ENCODE measurements around the gene PRKCE. TPM values are rescaled to one million over a fixed set of nuclear protein-coding genes. Genes with fewer than 3 reads are reported as not detected.
"Not testable (repeated sequence)": the region's sequence is repeated elsewhere in the genome, so short reads cannot be mapped to it uniquely, and the experiment has no call there.

Gene PRKCE
- total and polyA plus RNA-seq, 7 experiments from 2014 or later: 1.4 to 37.9 (median 19.5) TPM

DNA sequence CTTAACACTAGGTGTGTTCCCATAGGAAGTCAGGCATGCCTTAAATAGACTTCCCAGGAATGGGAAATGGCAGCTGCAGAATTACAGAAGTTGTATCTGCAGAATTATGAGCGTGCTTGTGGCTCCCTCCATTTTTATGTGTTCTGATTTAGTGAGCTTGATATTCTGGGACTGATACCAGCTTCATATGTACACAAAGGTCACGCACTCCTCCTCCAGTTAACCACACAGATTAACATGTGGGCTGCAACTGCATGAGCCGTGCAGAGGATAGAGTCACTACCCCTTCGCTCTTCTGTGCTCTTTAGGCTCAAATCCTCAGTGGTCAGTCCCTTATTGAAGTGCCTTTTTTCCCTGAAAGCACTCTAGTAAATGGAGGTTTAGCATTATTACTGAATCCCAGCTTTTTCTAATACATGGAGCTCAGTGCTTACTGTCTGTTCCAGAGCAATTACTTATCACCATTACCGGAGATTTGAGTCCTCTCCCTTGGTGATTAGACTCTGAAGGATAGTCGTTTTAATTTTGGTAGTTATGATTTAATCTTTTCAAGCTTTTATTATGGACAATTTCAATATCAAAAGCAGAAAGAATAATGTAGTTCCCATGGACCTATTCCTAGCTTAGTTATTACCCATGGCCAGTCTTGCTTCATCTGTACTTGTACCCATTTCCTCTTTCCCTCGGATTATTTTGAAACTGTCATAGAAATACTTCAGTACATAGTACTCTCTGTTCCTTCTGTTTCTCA is 238.3 kb downstream of the PRKCE start:
- H3K36me3 ChIP-seq (ENCODE audit: control insufficient read depth in 2 of 3, insufficient read depth in 3 of 3, low read length in 3 of 3): no peaks in the 10 kb centered on the region
- DNase-seq: no peak
- H3K36me3 Mint-ChIP-seq: no peaks in the 10 kb centered on the region
- ChIA-PET POLR2A (interaction anchor here (0.6 to 1.3 kb wide), 4 partner anchors 13 to 1028 kb away, joined by 3 to 4 read pairs (median 3); no protein-coding TSS in a partner anchor), CTCF (interaction anchor here (0.6 to 1.1 kb wide), 2 partner anchors 204 to 246 kb away, joined by 3 read pairs; no protein-coding TSS in a partner anchor)
- no peak overlapping the region for H3K4me3 ChIP-seq (ENCODE audit: low read length)
- intact Hi-C loops (cut with micrococcal nuclease): loop anchor here in 1 of 2 donors (2.0 kb wide), 1 partner anchor 239 kb away; the partner anchor contains the start of gene PRKCE
- no peaks in the 10 kb centered on the region for H3K9me3 ChIP-seq (ENCODE audit: control insufficient read depth in 2 of 3, low read length in 3 of 3)
- peaks cover 29 to 58% (median 49%) of the 10 kb centered on the region in 7 donors for H3K4me1 Mint-ChIP-seq
- ATAC-seq: peak; percentile 39
- H3K27ac Mint-ChIP-seq: peak overlapping the region in 8 of 9 donors; percentile 59 to 96 (median 85)
- H3K27ac ChIP-seq (ENCODE audit: low read depth, low read length): peak overlapping the region; percentile 58
- H3K27me3 Mint-ChIP-seq: no peaks in the 10 kb centered on the region
- H3K27me3 ChIP-seq (ENCODE audit: control insufficient read depth in 2 of 2, insufficient read depth in 2 of 2, low read length in 2 of 2): no peaks in the 10 kb centered on the region
- H3K4me3 Mint-ChIP-seq: peak overlapping the region in 7 of 10 donors; percentile 29 to 73 (median 60)
- peaks cover 0 to 40% of the 10 kb centered on the region in 2 donors for H3K4me1 ChIP-seq (ENCODE audit: control insufficient read depth in 2 of 2, insufficient read depth in 2 of 2, low read length in 2 of 2)
- no peaks in the 10 kb centered on the region for H3K9me3 Mint-ChIP-seq

DNA sequence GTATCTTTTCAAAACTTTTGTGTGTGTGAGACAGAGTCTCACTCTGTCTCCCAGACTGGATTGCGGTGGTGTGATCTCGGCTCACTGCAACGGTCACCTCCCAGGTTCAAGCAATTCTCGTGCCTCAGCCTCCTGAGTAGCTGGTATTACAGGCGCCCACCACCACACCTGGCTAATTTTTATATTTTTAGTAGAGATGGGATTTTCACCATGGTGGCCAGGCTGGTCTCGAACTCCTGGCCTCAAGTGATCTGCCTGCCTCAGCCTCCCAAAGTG is 238.8 kb downstream of the PRKCE start:
- H3K27me3 Mint-ChIP-seq; H3K9me3 ChIP-seq (ENCODE audit: control insufficient read depth in 2 of 3, low read length in 3 of 3); H3K36me3 Mint-ChIP-seq; H3K27me3 ChIP-seq (ENCODE audit: control insufficient read depth in 2 of 2, insufficient read depth in 2 of 2, low read length in 2 of 2); ATAC-seq; H3K9me3 Mint-ChIP-seq; H3K4me3 ChIP-seq (ENCODE audit: low read length); DNase-seq; H3K36me3 ChIP-seq (ENCODE audit: control insufficient read depth in 2 of 3, insufficient read depth in 3 of 3, low read length in 3 of 3): not testable (repeated sequence)
- Histone ChIP-seq H3K4me1 (ENCODE audit: control insufficient read depth in 2 of 2, insufficient read depth in 2 of 2, low read length in 2 of 2) (peaks cover 0 to 40% of the 10 kb centered on the region in 2 donors), H3K27ac (ENCODE audit: low read depth, low read length) (peak overlapping the region; percentile 58)
- POLR2A ChIA-PET: interaction anchor here (0.6 to 1.3 kb wide), 3 partner anchors 13 to 1028 kb away, joined by 3 to 4 read pairs (median 3); no protein-coding TSS in a partner anchor
- CTCF ChIA-PET: interaction anchor here (0.7 to 1.1 kb wide), 3 partner anchors 24 to 1197 kb away, joined by 3 read pairs; no protein-coding TSS in a partner anchor
- Mint-ChIP-seq H3K4me3 (peak overlapping the region in 8 of 10 donors; percentile 42 to 76 (median 66)), H3K27ac (peak overlapping the region in 8 of 9 donors; percentile 84 to 96 (median 88)), H3K4me1 (peaks cover 29 to 58% (median 49%) of the 10 kb centered on the region in 7 donors)
- intact Hi-C loops (cut with micrococcal nuclease): loop anchor here in 1 of 2 donors (2.0 kb wide), 1 partner anchor 240 kb away; the partner anchor contains the start of gene PRKCE

DNA sequence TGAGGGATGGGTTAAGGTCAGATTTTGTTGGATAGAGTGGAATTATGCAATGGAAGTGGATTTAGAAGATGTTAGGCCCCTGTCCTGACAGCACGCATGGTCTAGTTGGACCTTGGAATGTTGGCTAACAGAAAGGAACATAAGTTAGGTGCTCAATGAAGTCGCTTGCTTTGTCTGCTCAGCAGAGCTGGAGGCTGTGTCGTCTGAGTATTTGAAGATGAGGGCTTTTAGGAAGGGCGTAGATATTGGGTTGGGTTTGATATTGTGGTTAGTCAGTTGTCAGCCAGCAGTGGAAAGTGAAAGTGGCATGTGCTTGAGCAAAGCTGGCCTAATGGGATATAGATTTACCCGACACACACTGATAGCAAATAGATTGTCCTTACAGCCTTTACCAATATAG is 239.3 kb downstream of the PRKCE start:
- H3K4me1 Mint-ChIP-seq: peaks cover 29 to 58% (median 49%) of the 10 kb centered on the region in 7 donors
- CTCF ChIA-PET: interaction anchor here (0.7 kb wide), 2 partner anchors 24 to 1196 kb away, joined by 3 read pairs; no protein-coding TSS in a partner anchor
- H3K36me3 ChIP-seq (ENCODE audit: control insufficient read depth in 2 of 3, insufficient read depth in 3 of 3, low read length in 3 of 3): no peaks in the 10 kb centered on the region
- H3K36me3 Mint-ChIP-seq: no peaks in the 10 kb centered on the region
- intact Hi-C loops (cut with micrococcal nuclease): loop anchor here in 1 of 2 donors (1.0 to 2.0 kb wide), 2 partner anchors 31 to 240 kb away; partner anchors contain the start of gene PRKCE
- no peaks in the 10 kb centered on the region for H3K27me3 ChIP-seq (ENCODE audit: control insufficient read depth in 2 of 2, insufficient read depth in 2 of 2, low read length in 2 of 2)
- H3K27me3 Mint-ChIP-seq: no peaks in the 10 kb centered on the region
- no peaks in the 10 kb centered on the region for H3K9me3 ChIP-seq (ENCODE audit: control insufficient read depth in 2 of 3, low read length in 3 of 3)
- H3K4me1 ChIP-seq (ENCODE audit: control insufficient read depth in 2 of 2, insufficient read depth in 2 of 2, low read length in 2 of 2): peaks cover 0 to 40% of the 10 kb centered on the region in 2 donors
- peak; percentile 71 for ATAC-seq
- peak overlapping the region; percentile 42 to 76 (median 66) for H3K4me3 Mint-ChIP-seq
- H3K27ac ChIP-seq (ENCODE audit: low read depth, low read length): peak overlapping the region; percentile 58
- DNase-seq: peak in 7 of 9 donors; percentile 45 to 79 (median 67)
- POLR2A ChIA-PET: no interaction called here
- no peaks in the 10 kb centered on the region for H3K9me3 Mint-ChIP-seq
- peak overlapping the region; percentile 4 to 96 (median 87) for H3K27ac Mint-ChIP-seq
- peak overlapping the region; percentile 3 for H3K4me3 ChIP-seq (ENCODE audit: low read length)

DNA sequence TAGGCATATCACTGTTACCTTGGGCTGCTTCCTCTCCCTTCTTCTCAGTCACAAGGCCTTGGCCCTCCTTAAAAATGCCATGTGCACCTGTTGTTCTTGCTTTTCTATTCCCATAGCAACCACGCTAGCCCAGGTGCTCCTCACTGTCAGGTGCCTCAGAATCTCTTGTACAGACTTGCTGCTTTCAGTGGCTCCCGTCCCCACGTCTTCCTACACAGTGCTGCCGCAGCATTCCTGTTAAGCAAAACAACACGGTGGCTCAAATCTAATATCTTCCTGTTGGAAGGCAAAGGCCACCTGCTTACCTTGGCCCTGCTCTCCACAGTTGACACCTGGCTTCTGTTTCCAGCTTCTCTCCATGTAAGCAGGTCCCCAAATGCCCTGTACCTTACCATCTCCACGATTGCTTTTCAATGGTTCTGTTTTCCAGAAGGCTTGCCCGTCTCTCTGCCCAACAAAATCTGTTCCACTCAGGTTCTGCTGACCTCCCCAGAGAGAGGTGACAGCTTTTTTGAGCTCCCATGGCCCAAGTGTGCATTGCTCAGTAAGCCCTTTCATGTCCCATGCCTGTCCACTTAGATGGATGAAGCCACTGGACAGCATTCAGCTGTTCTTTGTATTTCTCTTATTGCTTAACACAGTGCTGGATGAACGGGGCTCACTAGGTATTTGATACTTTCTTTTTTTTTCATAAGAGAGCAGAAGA is 240.4 kb downstream of the PRKCE start:
- Histone ChIP-seq H3K27me3 (ENCODE audit: control insufficient read depth in 2 of 2, insufficient read depth in 2 of 2, low read length in 2 of 2) (no peaks in the 10 kb centered on the region), H3K4me3 (ENCODE audit: low read length) (peak overlapping the region; percentile 3), H3K36me3 (ENCODE audit: control insufficient read depth in 2 of 3, insufficient read depth in 3 of 3, low read length in 3 of 3) (no peaks in the 10 kb centered on the region), H3K4me1 (ENCODE audit: control insufficient read depth in 2 of 2, insufficient read depth in 2 of 2, low read length in 2 of 2) (peaks cover 0 to 40% of the 10 kb centered on the region in 2 donors), H3K27ac (ENCODE audit: low read depth, low read length) (no peak overlapping the region), H3K9me3 (ENCODE audit: control insufficient read depth in 2 of 3, low read length in 3 of 3) (no peaks in the 10 kb centered on the region)
- POLR2A ChIA-PET: interaction anchor here (0.6 to 0.7 kb wide), 2 partner anchors 32 to 242 kb away, joined by 3 read pairs; no protein-coding TSS in a partner anchor
- CTCF ChIA-PET: no interaction called here
- ATAC-seq (no peak), DNase-seq (peak in 6 of 9 donors; percentile 15 to 47 (median 36))
- Mint-ChIP-seq H3K36me3 (no peaks in the 10 kb centered on the region), H3K27ac (peak overlapping the region in 8 of 9 donors; percentile 84 to 96 (median 88)), H3K4me1 (peaks cover 29 to 54% (median 49%) of the 10 kb centered on the region in 7 donors), H3K27me3 (no peaks in the 10 kb centered on the region), H3K4me3 (peak overlapping the region; percentile 7 to 76 (median 62)), H3K9me3 (no peaks in the 10 kb centered on the region)
- intact Hi-C loops (cut with micrococcal nuclease): loop anchor here in 1 of 2 donors (1.0 to 2.0 kb wide), 2 partner anchors 32 to 241 kb away; partner anchors contain the start of gene PRKCE

DNA sequence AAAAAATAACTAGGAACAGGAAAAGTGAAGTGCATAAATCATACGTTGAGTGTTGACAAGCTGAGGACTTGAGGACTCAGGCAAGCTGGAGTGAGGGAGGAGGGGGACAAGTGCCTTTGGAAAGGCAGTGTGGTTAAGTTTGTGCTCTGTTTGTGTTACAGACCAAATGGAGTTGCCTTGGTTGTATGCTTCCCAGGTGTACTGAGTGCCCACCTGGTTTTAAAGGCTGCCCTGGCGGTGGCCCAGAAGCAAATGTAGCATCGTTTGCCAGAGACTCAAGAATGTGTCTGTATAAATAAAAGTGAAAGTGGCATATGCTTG is 240.9 kb downstream of the PRKCE start:
- ATAC-seq (no peak), DNase-seq (no peak)
- Mint-ChIP-seq H3K27ac (peak overlapping the region in 8 of 9 donors; percentile 84 to 96 (median 88)), H3K4me1 (peaks cover 29 to 54% (median 49%) of the 10 kb centered on the region in 7 donors), H3K9me3 (no peaks in the 10 kb centered on the region), H3K4me3 (peak overlapping the region in 6 of 10 donors; percentile 5 to 76 (median 66)), H3K27me3 (no peaks in the 10 kb centered on the region), H3K36me3 (no peaks in the 10 kb centered on the region)
- intact Hi-C loops (cut with micrococcal nuclease): no loop called here
- Histone ChIP-seq H3K27ac (ENCODE audit: low read depth, low read length) (no peak overlapping the region), H3K9me3 (ENCODE audit: control insufficient read depth in 2 of 3, low read length in 3 of 3) (no peaks in the 10 kb centered on the region), H3K4me3 (ENCODE audit: low read length) (no peak overlapping the region), H3K4me1 (ENCODE audit: control insufficient read depth in 2 of 2, insufficient read depth in 2 of 2, low read length in 2 of 2) (peaks cover 0 to 40% of the 10 kb centered on the region in 2 donors), H3K27me3 (ENCODE audit: control insufficient read depth in 2 of 2, insufficient read depth in 2 of 2, low read length in 2 of 2) (no peaks in the 10 kb centered on the region), H3K36me3 (ENCODE audit: control insufficient read depth in 2 of 3, insufficient read depth in 3 of 3, low read length in 3 of 3) (no peaks in the 10 kb centered on the region)
- ChIA-PET POLR2A (interaction anchor here (0.7 kb wide), 1 partner anchor 32 kb away, joined by 3 read pairs; no protein-coding TSS in a partner anchor), CTCF (no interaction called here)

- H3K4me3 ChIP-seq (ENCODE audit: low read length): no peak overlapping the region
- H3K27ac ChIP-seq (ENCODE audit: low read depth, low read length): no peak overlapping the region
- no peaks in the 10 kb centered on the region for H3K36me3 ChIP-seq (ENCODE audit: control insufficient read depth in 2 of 3, insufficient read depth in 3 of 3, low read length in 3 of 3)
- Mint-ChIP-seq H3K27ac (peak overlapping the region in 5 of 9 donors; percentile 85 to 96 (median 90)), H3K36me3 (no peaks in the 10 kb centered on the region), H3K4me3 (peak overlapping the region in 6 of 10 donors; percentile 5 to 76 (median 66)), H3K4me1 (peaks cover 29 to 52% (median 48%) of the 10 kb centered on the region in 7 donors), H3K9me3 (no peaks in the 10 kb centered on the region), H3K27me3 (no peaks in the 10 kb centered on the region)
- H3K27me3 ChIP-seq (ENCODE audit: control insufficient read depth in 2 of 2, insufficient read depth in 2 of 2, low read length in 2 of 2): no peaks in the 10 kb centered on the region
- intact Hi-C loops (cut with micrococcal nuclease): no loop called here
- peaks cover 0 to 40% of the 10 kb centered on the region in 2 donors for H3K4me1 ChIP-seq (ENCODE audit: control insufficient read depth in 2 of 2, insufficient read depth in 2 of 2, low read length in 2 of 2)
- CTCF ChIA-PET: no interaction called here
- ATAC-seq: no peak
- POLR2A ChIA-PET: no interaction called here
- H3K9me3 ChIP-seq (ENCODE audit: control insufficient read depth in 2 of 3, low read length in 3 of 3): no peaks in the 10 kb centered on the region
- no peak for DNase-seq
These were observed 241.3 kb downstream of the PRKCE start for GRCh38 chr2:45892757-45893156.
